MM.1S (cell line): ENCODE measurements around the gene ARPC5.
A peak's percentile ranks its signal among the peaks of the same experiment; 100 is the strongest.

ENCODE experiments used
- DNase-seq: peaks from one replicate; pipeline ENCODE4 v3.0.0-alpha.2; 2015
- H2AFZ ChIP-seq: fragments of 300-600 bp; sonication (generic); 2 replicates; pipeline ENCODE4 v1.6.0; 2016; ENCODE audit warnings: antibody characterized with exemption, low read length
- H3F3A ChIP-seq: fragments of 300-600 bp; sonication (generic); 2 replicates; pipeline ENCODE4 v1.6.1; 2016; ENCODE audit warnings: mild to moderate bottlenecking, antibody characterized with exemption, low read length, moderate library complexity, mixed read lengths; ENCODE audit not compliant: insufficient read depth
- H3K27ac ChIP-seq: fragments of 300-600 bp; sonication (generic); 2 replicates; pipeline ENCODE4 v1.5.1; 2016; ENCODE audit warnings: mild to moderate bottlenecking, low read length
- H3K27me3 ChIP-seq: fragments of 300-600 bp; sonication (generic); replicated peaks from 2 replicates; pipeline ENCODE4 v1.6.0; 2016; ENCODE audit warnings: low read length; ENCODE audit not compliant: insufficient read depth
- H3K36me3 ChIP-seq: fragments of 300-600 bp; sonication (generic); replicated peaks from 2 replicates; pipeline ENCODE4 v1.6.1; 2016; ENCODE audit warnings: mild to moderate bottlenecking, low read length, mixed read lengths; ENCODE audit not compliant: insufficient read depth
- H3K4me1 ChIP-seq: fragments of 300-600 bp; sonication (generic); 2 replicates; pipeline ENCODE4 v1.6.1; 2016; ENCODE audit warnings: low read length, mixed read lengths
- H3K4me2 ChIP-seq: fragments of 300-600 bp; sonication (generic); 2 replicates; pipeline ENCODE4 v1.6.0; 2016; ENCODE audit warnings: low read depth, low read length
- H3K4me3 ChIP-seq: fragments of 300-600 bp; sonication (generic); 2 replicates; pipeline ENCODE4 v1.5.1; 2016; ENCODE audit warnings: low read length, mixed read lengths
- H3K79me2 ChIP-seq: fragments of 300-600 bp; sonication (generic); 2 replicates; pipeline ENCODE4 v1.6.1; 2016; ENCODE audit warnings: mixed run types, low read length, mixed read lengths
- H3K9ac ChIP-seq: fragments of 300-600 bp; sonication (generic); 2 replicates; pipeline ENCODE4 v1.6.1; 2016; ENCODE audit warnings: low read length, mixed read lengths
- H3K9me2 ChIP-seq: fragments of 300-600 bp; sonication (generic); replicated peaks from 2 replicates; pipeline ENCODE4 v1.6.1; 2016; ENCODE audit warnings: mild to moderate bottlenecking, low read length, mixed read lengths; ENCODE audit not compliant: insufficient read depth
- H3K9me3 ChIP-seq: fragments of 300-600 bp; sonication (generic); replicated peaks from 2 replicates; pipeline ENCODE4 v1.6.1; 2016; ENCODE audit warnings: mild to moderate bottlenecking, low read length, mixed read lengths; ENCODE audit not compliant: insufficient read depth
- H4K20me1 ChIP-seq: fragments of 300-600 bp; sonication (generic); 2 replicates; pipeline ENCODE4 v1.6.1; 2016; ENCODE audit warnings: mild to moderate bottlenecking, low read length, moderate library complexity, mixed read lengths; ENCODE audit not compliant: insufficient read depth
- CTCF ChIP-seq: fragments of 300-600 bp; sonication (generic); IDR thresholded peaks from 2 replicates; pipeline ENCODE4 v1.5.1; 2016; ENCODE audit warnings: antibody characterized with exemption, low read length, mixed read lengths
- EZH2 ChIP-seq: fragments of 300-600 bp; sonication (generic); optimal IDR thresholded peaks from 2 replicates; pipeline ENCODE3; 2017; ENCODE audit warnings: low read depth, mild to moderate bottlenecking, antibody characterized with exemption, low read length, mixed read lengths
- EZH2phosphoT487 ChIP-seq: fragments of 300-600 bp; sonication (generic); IDR thresholded peaks from 2 replicates; pipeline ENCODE4 v1.6.1; 2018; ENCODE audit warnings: antibody characterized with exemption, low read length

ARPC5 gene

GRCh38 chr1:183654706-183655105, 19.1 kb upstream of the ARPC5 start:
- TF ChIP-seq CTCF, result no peak
- no peak for TF ChIP-seq EZH2phosphoT487
- no peak for TF ChIP-seq EZH2
- Histone ChIP-seq H3F3A (peaks cover 8% of the 10 kb centered on the region), H3K4me1 (peaks cover 45% of the 10 kb centered on the region), H4K20me1 (no peaks in the 10 kb centered on the region), H3K4me3 (no peak overlapping the region), H3K9me3 (no peaks in the 10 kb centered on the region), H2AFZ (no peak overlapping the region), H3K79me2 (no peaks in the 10 kb centered on the region), H3K27ac (peak overlapping the region; percentile 15; the same call in 1 of the 2 replicates), H3K27me3 (no peaks in the 10 kb centered on the region), H3K9ac (no peak overlapping the region), H3K4me2 (no peak overlapping the region), H3K36me3 (no peaks in the 10 kb centered on the region), H3K9me2 (no peaks in the 10 kb centered on the region)
- DNase-seq, result no peak

- TF ChIP-seq CTCF, result no peak
- TF ChIP-seq EZH2phosphoT487, result no peak
- no peak for TF ChIP-seq EZH2
- Histone ChIP-seq H4K20me1 (no peaks in the 10 kb centered on the region), H3K9ac (no peak overlapping the region), H3K27me3 (no peaks in the 10 kb centered on the region), H3K4me1 (peaks cover 45% of the 10 kb centered on the region), H2AFZ (peak overlapping the region; percentile 32), H3F3A (peaks cover 8% of the 10 kb centered on the region), H3K9me3 (no peaks in the 10 kb centered on the region), H3K36me3 (no peaks in the 10 kb centered on the region), H3K9me2 (no peaks in the 10 kb centered on the region), H3K27ac (peak overlapping the region; percentile 15), H3K79me2 (no peaks in the 10 kb centered on the region), H3K4me2 (peak overlapping the region; percentile 56), H3K4me3 (no peak overlapping the region)
- DNase-seq, result peak; percentile 64
These were observed 18.4 kb upstream of the ARPC5 start for GRCh38 chr1:183653876-183654451.

GRCh38 chr1:183653462-183653794, 17.8 kb upstream of the ARPC5 start:
- H3K4me2 ChIP-seq, result peak overlapping the region; percentile 56
- no peaks in the 10 kb centered on the region for H3K27me3 ChIP-seq
- no peaks in the 10 kb centered on the region for H3K36me3 ChIP-seq
- no peaks in the 10 kb centered on the region for H3K9me3 ChIP-seq
- TF ChIP-seq EZH2phosphoT487 (no peak), EZH2 (no peak), CTCF (no peak)
- DNase-seq, result no peak
- H2AFZ ChIP-seq, result peak overlapping the region; percentile 32; the same call in 1 of the 2 replicates
- no peaks in the 10 kb centered on the region for H3K9me2 ChIP-seq
- no peaks in the 10 kb centered on the region for H4K20me1 ChIP-seq
- no peak overlapping the region for H3K9ac ChIP-seq
- no peak overlapping the region for H3K4me3 ChIP-seq
- H3K27ac ChIP-seq, result peak overlapping the region; percentile 15; the same call in 1 of the 2 replicates
- peaks cover 8% of the 10 kb centered on the region for H3F3A ChIP-seq
- no peaks in the 10 kb centered on the region for H3K79me2 ChIP-seq
- H3K4me1 ChIP-seq, result peaks cover 45% of the 10 kb centered on the region
